Measurements from ENCODE around the gene HAUS7. TPM values are rescaled to one million over a fixed set of nuclear protein-coding genes. Genes with fewer than 3 reads are reported as not detected.

HAUS7 gene
- total and polyA plus RNA-seq, 4 donors: 11.6 to 36.2 (median 26.9) TPM

DNA sequence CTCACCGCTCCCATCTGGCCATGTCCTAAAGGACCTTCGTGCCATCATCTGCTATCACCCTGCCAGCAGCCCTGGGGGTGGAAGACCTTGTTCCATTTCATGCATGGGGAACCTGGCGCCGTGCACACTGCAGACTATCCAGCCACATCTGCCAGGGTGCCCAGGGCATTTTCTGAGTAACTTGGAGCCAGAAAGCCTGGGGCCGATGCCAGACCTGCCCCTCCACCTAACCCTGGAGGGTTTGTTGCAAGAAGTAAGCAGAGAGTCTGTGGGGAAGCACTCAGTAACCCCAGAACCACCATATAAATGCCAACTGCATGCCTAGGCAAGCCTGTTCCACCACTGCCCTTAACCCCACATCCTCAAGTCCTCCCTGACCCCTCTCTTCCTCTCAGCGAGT, 7.3 kb downstream of the HAUS7 start:
- no peaks in the 10 kb centered on the region for H3K4me1 ChIP-seq (ENCODE audit: control insufficient read depth, insufficient read depth, low read length)
- 84% methylated on average over 5 of the region's 6 CpGs for WGBS (ENCODE audit: insufficient coverage)
- DNase-seq (ENCODE audit: low read depth in 4 of 6, low spot score in 6 of 6): no peak
- H3K27me3 ChIP-seq (ENCODE audit: control insufficient read depth, insufficient read depth, low read length): no peaks in the 10 kb centered on the region
- no peak overlapping the region for H3K27ac ChIP-seq (ENCODE audit: low read depth, low read length)
- peaks cover 36% of the 10 kb centered on the region for H3K36me3 ChIP-seq (ENCODE audit: control insufficient read depth, insufficient read depth, low read length)
- H3K9me3 ChIP-seq (ENCODE audit: control insufficient read depth, insufficient read depth, low read length): no peaks in the 10 kb centered on the region
- no peak overlapping the region for H3K4me3 ChIP-seq (ENCODE audit: low read depth, low read length)

DNA sequence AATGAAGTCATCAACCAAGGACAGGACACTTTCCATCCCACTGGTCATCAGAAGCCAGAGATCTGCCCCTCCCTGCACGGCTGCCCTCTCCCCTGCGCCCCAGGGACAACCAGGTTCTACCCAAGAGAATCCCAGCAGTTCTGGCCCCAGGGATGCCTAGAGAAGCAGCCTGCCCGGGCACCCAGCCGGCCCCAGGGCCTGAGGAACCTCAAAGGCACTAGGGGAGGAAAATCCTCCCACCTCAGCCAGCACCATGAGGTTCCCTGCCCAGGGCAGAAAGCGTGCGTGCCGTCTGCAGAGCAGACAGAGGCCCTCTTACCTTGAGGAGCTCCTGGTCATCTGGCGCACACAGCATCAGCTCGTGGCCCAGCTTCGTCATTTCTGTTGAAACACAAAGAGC, 8.1 kb downstream of the HAUS7 start:
- Histone ChIP-seq H3K27me3 (ENCODE audit: control insufficient read depth, insufficient read depth, low read length) (no peaks in the 10 kb centered on the region), H3K4me3 (ENCODE audit: low read depth, low read length) (no peak overlapping the region), H3K27ac (ENCODE audit: low read depth, low read length) (no peak overlapping the region), H3K36me3 (ENCODE audit: control insufficient read depth, insufficient read depth, low read length) (peaks cover 41% of the 10 kb centered on the region), H3K9me3 (ENCODE audit: control insufficient read depth, insufficient read depth, low read length) (no peaks in the 10 kb centered on the region), H3K4me1 (ENCODE audit: control insufficient read depth, insufficient read depth, low read length) (peaks cover 2% of the 10 kb centered on the region)
- no peak for DNase-seq (ENCODE audit: low read depth in 4 of 6, low spot score in 6 of 6)
- WGBS (ENCODE audit: insufficient coverage): 81% methylated on average over 10 of the region's 10 CpGs

DNA sequence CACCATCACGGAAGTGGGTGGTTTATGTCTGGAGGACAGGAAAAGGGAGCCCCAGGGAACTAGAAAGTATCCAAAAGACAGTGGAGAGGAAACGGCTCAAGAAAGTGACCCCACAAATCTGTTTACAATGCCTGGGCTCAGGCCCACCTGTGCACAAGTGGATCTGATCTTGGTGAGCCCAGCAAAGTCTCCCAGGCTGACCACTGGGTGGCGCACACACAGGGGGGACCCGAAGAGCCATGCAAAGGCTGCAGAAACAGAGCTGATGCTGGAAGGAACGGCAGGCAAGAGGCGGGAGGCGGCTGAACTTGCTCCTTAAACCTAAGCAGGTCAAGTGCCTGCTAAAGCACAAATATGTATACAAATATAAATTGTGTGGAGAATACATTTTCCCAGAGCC, 9.6 kb downstream of the HAUS7 start:
- peak in 2 of 6 donors; percentile 54 to 69 for DNase-seq (ENCODE audit: low read depth in 4 of 6, low spot score in 6 of 6)

DNA sequence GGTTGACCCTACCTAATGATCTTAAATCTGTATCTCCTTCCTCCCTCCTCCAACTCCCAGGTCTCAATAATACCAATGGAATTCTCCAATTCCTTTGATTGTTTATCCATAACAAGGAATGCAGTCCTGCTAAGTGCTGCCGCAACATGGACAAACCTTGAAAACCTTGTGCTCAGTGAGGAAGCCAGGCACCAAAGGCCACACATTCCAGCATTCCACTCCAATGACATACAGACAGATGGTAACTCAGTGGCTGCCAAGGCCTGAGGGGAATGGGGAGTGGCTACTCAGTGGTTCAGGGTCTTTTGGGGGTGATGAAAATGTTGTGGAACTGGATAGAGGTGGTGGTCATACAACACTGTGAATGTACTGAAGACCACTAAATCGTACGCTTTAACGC, 10.4 kb downstream of the HAUS7 start:
- H3K36me3 ChIP-seq (ENCODE audit: control insufficient read depth, insufficient read depth, low read length): peaks cover 50% of the 10 kb centered on the region
- no peak overlapping the region for H3K27ac ChIP-seq (ENCODE audit: low read depth, low read length)
- 85% methylated on average over 4 of the region's 4 CpGs for WGBS (ENCODE audit: insufficient coverage)
- no peak for DNase-seq (ENCODE audit: low read depth in 4 of 6, low spot score in 6 of 6)
- no peak overlapping the region for H3K4me3 ChIP-seq (ENCODE audit: low read depth, low read length)
- H3K9me3 ChIP-seq (ENCODE audit: control insufficient read depth, insufficient read depth, low read length): no peaks in the 10 kb centered on the region
- peaks cover 25% of the 10 kb centered on the region for H3K4me1 ChIP-seq (ENCODE audit: control insufficient read depth, insufficient read depth, low read length)
- H3K27me3 ChIP-seq (ENCODE audit: control insufficient read depth, insufficient read depth, low read length): no peaks in the 10 kb centered on the region

More for the DNA sequence above, 9.6 kb downstream of the HAUS7 start:
- no peak overlapping the region for H3K27ac ChIP-seq (ENCODE audit: low read depth, low read length)
- no peaks in the 10 kb centered on the region for H3K27me3 ChIP-seq (ENCODE audit: control insufficient read depth, insufficient read depth, low read length)
- H3K36me3 ChIP-seq (ENCODE audit: control insufficient read depth, insufficient read depth, low read length): peaks cover 48% of the 10 kb centered on the region
- WGBS (ENCODE audit: insufficient coverage): 44% methylated on average over 4 of the region's 7 CpGs
- H3K4me1 ChIP-seq (ENCODE audit: control insufficient read depth, insufficient read depth, low read length): peaks cover 17% of the 10 kb centered on the region
- H3K4me3 ChIP-seq (ENCODE audit: low read depth, low read length): no peak overlapping the region
- H3K9me3 ChIP-seq (ENCODE audit: control insufficient read depth, insufficient read depth, low read length): no peaks in the 10 kb centered on the region

DNA sequence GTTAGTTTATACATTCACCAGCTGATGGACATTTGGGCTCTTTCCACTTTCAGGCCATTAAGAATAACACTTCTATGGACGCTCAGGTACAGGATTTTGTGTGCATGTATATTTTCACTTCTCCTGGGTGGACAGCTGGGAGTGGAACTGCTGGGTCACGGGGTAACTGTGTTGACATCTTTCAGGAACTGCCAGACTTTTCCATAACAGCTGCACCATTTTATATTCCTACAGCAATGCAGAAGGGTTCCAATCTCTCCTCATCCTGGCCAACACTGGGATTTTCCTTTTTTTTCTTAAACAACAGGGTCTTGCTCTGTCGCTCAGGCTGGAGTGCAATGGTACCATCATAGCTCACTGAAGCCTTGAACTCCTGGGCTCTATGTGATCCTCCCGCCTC, 11.9 kb downstream of the HAUS7 start:
- DNase-seq (ENCODE audit: low read depth in 4 of 6, low spot score in 6 of 6): no peak
- Histone ChIP-seq H3K4me1 (ENCODE audit: control insufficient read depth, insufficient read depth, low read length) (peaks cover 25% of the 10 kb centered on the region), H3K4me3 (ENCODE audit: low read depth, low read length) (no peak overlapping the region), H3K27me3 (ENCODE audit: control insufficient read depth, insufficient read depth, low read length) (no peaks in the 10 kb centered on the region), H3K27ac (ENCODE audit: low read depth, low read length) (no peak overlapping the region), H3K36me3 (ENCODE audit: control insufficient read depth, insufficient read depth, low read length) (peaks cover 45% of the 10 kb centered on the region), H3K9me3 (ENCODE audit: control insufficient read depth, insufficient read depth, low read length) (no peaks in the 10 kb centered on the region)
- WGBS (ENCODE audit: insufficient coverage): 90% methylated on average over 3 of the region's 4 CpGs

DNA sequence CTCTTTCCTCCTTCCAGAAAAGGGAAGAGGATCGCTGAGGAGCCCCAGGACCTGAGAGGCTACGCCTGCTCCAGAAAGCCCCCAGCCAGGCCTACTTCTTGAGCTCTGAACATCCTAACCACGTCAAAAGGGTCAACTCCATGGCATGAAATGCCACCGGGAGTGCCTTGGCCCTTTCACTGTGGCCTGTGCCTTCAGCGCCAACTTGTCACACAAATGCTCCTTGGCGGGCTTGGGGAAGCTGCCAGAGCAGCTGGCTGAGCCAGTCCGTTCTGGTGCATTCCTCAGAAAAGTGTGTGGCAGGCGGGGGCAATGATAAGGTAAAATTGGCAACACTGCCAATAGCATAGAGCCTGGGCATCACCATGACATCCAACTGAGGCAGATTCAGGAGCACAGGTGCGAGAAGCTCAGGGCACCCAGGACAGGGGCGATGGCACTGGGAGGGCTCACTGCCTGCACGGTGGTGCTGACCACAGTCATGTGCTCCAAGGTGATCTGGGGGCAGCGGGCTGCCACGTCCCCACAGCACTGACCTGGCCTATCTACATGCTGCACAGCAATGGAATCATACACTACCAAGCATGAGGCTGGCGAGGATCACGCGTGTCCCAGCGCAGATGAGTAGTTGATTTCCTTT, 12.4 kb downstream of the HAUS7 start:
- no peak for DNase-seq (ENCODE audit: low read depth in 4 of 6, low spot score in 6 of 6)
- Histone ChIP-seq H3K27me3 (ENCODE audit: control insufficient read depth, insufficient read depth, low read length) (no peaks in the 10 kb centered on the region), H3K4me3 (ENCODE audit: low read depth, low read length) (no peak overlapping the region), H3K9me3 (ENCODE audit: control insufficient read depth, insufficient read depth, low read length) (no peaks in the 10 kb centered on the region), H3K27ac (ENCODE audit: low read depth, low read length) (no peak overlapping the region), H3K36me3 (ENCODE audit: control insufficient read depth, insufficient read depth, low read length) (peaks cover 43% of the 10 kb centered on the region), H3K4me1 (ENCODE audit: control insufficient read depth, insufficient read depth, low read length) (peaks cover 25% of the 10 kb centered on the region)
- WGBS (ENCODE audit: insufficient coverage): 79% methylated on average over 12 of the region's 17 CpGs

DNA sequence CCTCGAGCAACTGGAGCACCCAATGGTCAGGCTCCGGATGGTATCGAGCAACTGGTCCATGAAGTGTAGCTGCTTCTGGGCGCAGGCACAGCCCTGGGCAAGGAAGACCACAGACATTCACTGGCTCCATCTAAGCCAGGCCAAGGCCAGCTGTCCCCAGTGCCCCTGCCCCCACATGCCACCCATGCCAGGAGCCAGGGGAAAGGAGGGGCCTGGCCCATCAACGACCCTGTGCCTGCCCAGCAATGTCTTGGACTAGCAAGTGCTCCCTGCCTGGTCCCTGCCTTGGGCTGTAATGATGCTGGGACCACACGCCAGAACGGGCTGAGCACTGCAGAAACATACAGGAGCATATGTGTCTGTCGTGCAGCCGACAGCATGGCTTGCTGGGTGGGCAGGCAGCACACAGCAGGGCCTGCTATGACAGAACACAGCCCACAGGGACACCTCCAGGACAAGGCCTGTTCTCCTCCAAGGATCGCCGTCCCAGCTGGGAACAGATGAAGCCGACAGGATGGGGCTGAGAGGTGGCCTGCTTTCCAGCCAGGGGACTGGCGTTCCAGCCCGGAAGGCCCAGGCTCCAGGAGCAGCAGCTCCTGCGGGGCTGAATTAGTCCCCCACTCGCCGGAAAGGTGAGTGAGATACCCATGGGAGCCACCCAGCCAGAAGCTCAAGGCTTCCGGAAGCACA, 13.1 kb downstream of the HAUS7 start:
- H3K27me3 ChIP-seq (ENCODE audit: control insufficient read depth, insufficient read depth, low read length): no peaks in the 10 kb centered on the region
- no peak for DNase-seq (ENCODE audit: low read depth in 4 of 6, low spot score in 6 of 6)

DNA sequence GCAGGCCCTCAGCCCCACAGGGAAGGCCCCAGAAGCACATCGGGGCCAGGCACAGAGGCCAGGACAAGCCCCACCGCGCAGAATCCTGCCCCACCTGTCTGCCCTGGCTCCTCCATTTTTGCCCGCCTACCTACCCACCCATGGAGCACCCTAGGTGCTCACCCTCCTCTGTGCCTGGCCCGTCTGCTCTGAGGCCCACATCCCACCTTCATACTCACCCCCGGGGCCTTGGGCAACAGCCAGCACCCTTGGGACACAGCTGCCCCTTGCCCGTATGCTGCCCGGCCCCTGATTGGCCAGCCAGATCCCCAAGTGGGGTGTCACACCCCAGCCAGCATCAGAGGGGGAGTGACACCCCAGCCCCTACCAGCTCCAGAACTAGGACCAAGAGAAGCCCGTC, 13.7 kb downstream of the HAUS7 start:
- Histone ChIP-seq H3K27me3 (ENCODE audit: control insufficient read depth, insufficient read depth, low read length) (no peaks in the 10 kb centered on the region), H3K27ac (ENCODE audit: low read depth, low read length) (no peak overlapping the region), H3K4me1 (ENCODE audit: control insufficient read depth, insufficient read depth, low read length) (peaks cover 25% of the 10 kb centered on the region), H3K36me3 (ENCODE audit: control insufficient read depth, insufficient read depth, low read length) (peaks cover 35% of the 10 kb centered on the region), H3K4me3 (ENCODE audit: low read depth, low read length) (no peak overlapping the region), H3K9me3 (ENCODE audit: control insufficient read depth, insufficient read depth, low read length) (no peaks in the 10 kb centered on the region)
- WGBS (ENCODE audit: insufficient coverage): 82% methylated on average over 9 of the region's 9 CpGs
- DNase-seq (ENCODE audit: low read depth in 4 of 6, low spot score in 6 of 6): no peak

More for the DNA sequence above, 13.1 kb downstream of the HAUS7 start:
- Histone ChIP-seq H3K27ac (ENCODE audit: low read depth, low read length) (no peak overlapping the region), H3K4me3 (ENCODE audit: low read depth, low read length) (no peak overlapping the region), H3K9me3 (ENCODE audit: control insufficient read depth, insufficient read depth, low read length) (no peaks in the 10 kb centered on the region), H3K36me3 (ENCODE audit: control insufficient read depth, insufficient read depth, low read length) (peaks cover 38% of the 10 kb centered on the region), H3K4me1 (ENCODE audit: control insufficient read depth, insufficient read depth, low read length) (peaks cover 25% of the 10 kb centered on the region)
- 82% methylated on average over 18 of the region's 18 CpGs for WGBS (ENCODE audit: insufficient coverage)

DNA sequence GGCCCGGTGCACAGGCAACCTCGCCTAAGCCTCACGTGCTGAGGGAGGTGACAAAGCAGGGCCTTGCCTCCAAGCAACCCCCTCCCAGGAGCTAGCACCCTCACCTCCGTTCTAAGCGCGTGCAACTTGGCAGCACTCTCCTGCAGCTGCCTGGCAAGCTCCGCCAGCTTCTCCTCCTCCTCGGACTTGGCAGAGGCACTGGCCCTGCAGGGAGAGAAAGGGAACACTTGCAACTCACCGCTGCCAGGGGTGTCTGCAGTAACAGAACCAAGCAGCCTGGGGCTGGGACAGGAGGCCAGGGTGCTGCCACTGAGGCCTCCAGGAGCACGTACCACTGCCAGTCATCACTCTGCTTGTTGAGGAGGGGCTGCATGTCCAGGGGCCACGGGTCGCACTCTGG, 14.2 kb downstream of the HAUS7 start:
- H3K36me3 ChIP-seq (ENCODE audit: control insufficient read depth, insufficient read depth, low read length): peaks cover 35% of the 10 kb centered on the region
- peak in 2 of 6 donors; percentile 40 to 49 for DNase-seq (ENCODE audit: low read depth in 4 of 6, low spot score in 6 of 6)
- H3K9me3 ChIP-seq (ENCODE audit: control insufficient read depth, insufficient read depth, low read length): no peaks in the 10 kb centered on the region
- whole genome bisulfite sequencing (ENCODE audit: insufficient coverage): 73% methylated on average over 12 of the region's 12 CpGs
- H3K4me3 ChIP-seq (ENCODE audit: low read depth, low read length): no peak overlapping the region
- peaks cover 25% of the 10 kb centered on the region for H3K4me1 ChIP-seq (ENCODE audit: control insufficient read depth, insufficient read depth, low read length)
- H3K27me3 ChIP-seq (ENCODE audit: control insufficient read depth, insufficient read depth, low read length): no peaks in the 10 kb centered on the region
- no peak overlapping the region for H3K27ac ChIP-seq (ENCODE audit: low read depth, low read length)

DNA sequence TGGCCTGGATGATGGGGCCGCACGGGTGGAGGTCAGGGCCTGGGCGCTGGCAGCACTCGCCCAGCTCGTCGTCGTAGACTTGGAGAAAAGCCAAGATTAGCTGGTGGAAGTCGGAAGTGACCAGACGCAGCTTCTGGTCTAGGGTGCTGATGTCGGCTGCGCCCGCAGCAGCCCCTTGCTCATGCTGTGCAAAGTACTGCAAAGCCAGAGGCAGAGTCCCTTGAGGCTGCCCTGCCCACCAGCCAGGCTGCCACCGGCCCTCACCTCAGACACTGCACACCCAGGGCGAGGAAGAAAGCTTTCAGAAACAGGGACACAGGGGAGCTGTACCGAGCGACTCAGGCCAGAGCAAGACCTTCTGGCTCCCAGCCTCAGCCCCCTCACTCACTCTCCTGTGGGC, 14.8 kb downstream of the HAUS7 start:
- Histone ChIP-seq H3K36me3 (ENCODE audit: control insufficient read depth, insufficient read depth, low read length) (peaks cover 39% of the 10 kb centered on the region), H3K4me1 (ENCODE audit: control insufficient read depth, insufficient read depth, low read length) (peaks cover 25% of the 10 kb centered on the region), H3K4me3 (ENCODE audit: low read depth, low read length) (no peak overlapping the region), H3K27me3 (ENCODE audit: control insufficient read depth, insufficient read depth, low read length) (no peaks in the 10 kb centered on the region), H3K9me3 (ENCODE audit: control insufficient read depth, insufficient read depth, low read length) (no peaks in the 10 kb centered on the region), H3K27ac (ENCODE audit: low read depth, low read length) (no peak overlapping the region)
- no peak for DNase-seq (ENCODE audit: low read depth in 4 of 6, low spot score in 6 of 6)
- WGBS (ENCODE audit: insufficient coverage): 77% methylated on average over 16 of the region's 16 CpGs

Measured in spinal cord (tissue), 10 donors.